ENCODE data around the gene PTPRCAP. TPM values are rescaled to one million over a fixed set of nuclear protein-coding genes. Genes with fewer than 3 reads are reported as not detected.
A peak's percentile ranks its signal among the peaks of the same experiment; 100 is the strongest.

PTPRCAP gene
- total RNA-seq, 1 experiment from 2014 or later: 0.27 TPM

DNA sequence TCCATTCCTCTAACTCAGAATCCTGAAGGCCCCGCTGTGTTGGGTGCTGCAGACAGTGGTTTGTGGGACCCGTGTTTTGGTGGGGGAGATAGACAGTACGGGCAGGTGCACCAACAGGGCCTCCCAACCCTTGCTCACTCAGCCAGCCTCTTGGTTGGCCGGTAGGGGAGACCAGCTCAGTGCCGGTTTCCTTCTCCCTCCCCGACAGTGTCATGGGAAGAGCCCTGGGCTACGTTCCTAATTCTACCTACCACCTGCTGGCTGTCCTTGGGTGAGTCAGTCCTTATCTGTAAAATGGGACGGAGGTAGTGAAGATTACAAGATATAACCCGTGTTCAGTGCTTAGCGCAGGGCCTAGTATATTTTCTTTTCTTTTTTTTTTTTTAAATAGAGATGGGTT lies 25.7 kb upstream of the PTPRCAP start:
- DNase-seq: peak in 1 of 2 experiments; percentile 39
- Mint-ChIP-seq H3K9me3 (ENCODE audit: unreplicated experiment) (no peaks in the 10 kb centered on the region), H3K27ac (ENCODE audit: unreplicated experiment) (no peak overlapping the region), H3K36me3 (ENCODE audit: insufficient read depth, unreplicated experiment) (peaks cover 23% of the 10 kb centered on the region), H3K4me3 (ENCODE audit: unreplicated experiment) (no peak overlapping the region), H3K4me1 (ENCODE audit: low read depth, unreplicated experiment) (peaks cover 16% of the 10 kb centered on the region), H3K27me3 (ENCODE audit: insufficient read depth, unreplicated experiment) (no peaks in the 10 kb centered on the region)
- Histone ChIP-seq H3K36me3 (ENCODE audit: control insufficient read depth, insufficient read depth, low read length) (no peaks in the 10 kb centered on the region), H3K4me1 (peaks cover 21% of the 10 kb centered on the region), H3K27me3 (replicated peaks; ENCODE audit: control insufficient read depth, insufficient read depth, low read length) (no peaks in the 10 kb centered on the region), H3K4me3 (ENCODE audit: low read depth, low read length) (no peak overlapping the region), H3K9me3 (no peaks in the 10 kb centered on the region)
- BruUV-seq (replicated peaks): no TSS peak
- ChIA-PET POLR2A (interaction anchor here (0.5 to 1.0 kb wide), 2 partner anchors 20 to 117 kb away, joined by 3 to 6 read pairs; partner anchors contain the start of gene CORO1B), CTCF (interaction anchor here (0.7 kb wide), 1 partner anchor 74 kb away, joined by 3 read pairs; no protein-coding TSS in a partner anchor)
- TF ChIP-seq, protein P1, sequence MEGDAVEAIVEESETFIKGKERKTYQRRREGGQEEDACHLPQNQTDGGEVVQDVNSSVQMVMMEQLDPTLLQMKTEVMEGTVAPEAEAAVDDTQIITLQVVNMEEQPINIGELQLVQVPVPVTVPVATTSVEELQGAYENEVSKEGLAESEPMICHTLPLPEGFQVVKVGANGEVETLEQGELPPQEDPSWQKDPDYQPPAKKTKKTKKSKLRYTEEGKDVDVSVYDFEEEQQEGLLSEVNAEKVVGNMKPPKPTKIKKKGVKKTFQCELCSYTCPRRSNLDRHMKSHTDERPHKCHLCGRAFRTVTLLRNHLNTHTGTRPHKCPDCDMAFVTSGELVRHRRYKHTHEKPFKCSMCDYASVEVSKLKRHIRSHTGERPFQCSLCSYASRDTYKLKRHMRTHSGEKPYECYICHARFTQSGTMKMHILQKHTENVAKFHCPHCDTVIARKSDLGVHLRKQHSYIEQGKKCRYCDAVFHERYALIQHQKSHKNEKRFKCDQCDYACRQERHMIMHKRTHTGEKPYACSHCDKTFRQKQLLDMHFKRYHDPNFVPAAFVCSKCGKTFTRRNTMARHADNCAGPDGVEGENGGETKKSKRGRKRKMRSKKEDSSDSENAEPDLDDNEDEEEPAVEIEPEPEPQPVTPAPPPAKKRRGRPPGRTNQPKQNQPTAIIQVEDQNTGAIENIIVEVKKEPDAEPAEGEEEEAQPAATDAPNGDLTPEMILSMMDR (IDR thresholded peaks at IDR 0.05; ENCODE audit: insufficient read depth in 1 of 2, low read depth in 1 of 2, low read length in 1 of 2, severe bottlenecking in 1 of 2, unreplicated experiment in 1 of 2): no peak
- intact Hi-C loops (cut with micrococcal nuclease; ENCODE audit: unreplicated experiment): no loop called here

DNA sequence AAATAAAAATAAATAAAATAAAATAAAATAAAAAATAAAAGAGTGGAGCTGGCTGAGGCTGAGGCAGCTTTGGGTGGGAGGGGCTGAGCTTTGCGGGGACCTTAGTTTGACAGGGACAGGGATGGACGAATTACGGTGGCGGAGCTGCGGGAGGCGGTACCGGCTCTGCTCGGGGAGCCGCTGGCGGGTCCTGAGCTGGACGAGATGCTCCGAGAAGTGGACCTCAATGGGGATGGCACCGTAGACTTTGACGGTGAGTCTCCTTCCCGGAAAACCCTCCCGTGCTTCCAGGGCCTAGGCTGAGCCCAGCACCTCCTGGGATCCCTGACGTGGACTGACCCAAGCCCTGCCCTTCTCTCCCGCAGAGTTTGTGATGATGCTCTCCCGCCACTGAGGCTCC lies 20.8 kb upstream of the PTPRCAP start:
- ChIA-PET POLR2A (no interaction called here), CTCF (no interaction called here)
- no peak for DNase-seq
- TF ChIP-seq, protein P1 (IDR thresholded peaks at IDR 0.05; ENCODE audit: insufficient read depth in 1 of 2, low read depth in 1 of 2, low read length in 1 of 2, severe bottlenecking in 1 of 2, unreplicated experiment in 1 of 2): no peak
- Mint-ChIP-seq H3K36me3 (ENCODE audit: insufficient read depth, unreplicated experiment) (peaks cover 7% of the 10 kb centered on the region), H3K4me3 (ENCODE audit: unreplicated experiment) (no peak overlapping the region), H3K27ac (ENCODE audit: unreplicated experiment) (no peak overlapping the region), H3K27me3 (ENCODE audit: insufficient read depth, unreplicated experiment) (no peaks in the 10 kb centered on the region), H3K9me3 (ENCODE audit: unreplicated experiment) (no peaks in the 10 kb centered on the region), H3K4me1 (ENCODE audit: low read depth, unreplicated experiment) (no peaks in the 10 kb centered on the region)
- Histone ChIP-seq H3K9me3 (no peaks in the 10 kb centered on the region), H3K36me3 (ENCODE audit: control insufficient read depth, insufficient read depth, low read length) (no peaks in the 10 kb centered on the region), H3K4me3 (ENCODE audit: low read depth, low read length) (no peak overlapping the region), H3K4me1 (no peaks in the 10 kb centered on the region), H3K27me3 (replicated peaks; ENCODE audit: control insufficient read depth, insufficient read depth, low read length) (no peaks in the 10 kb centered on the region)
- no TSS peak for BruUV-seq (replicated peaks)
- intact Hi-C loops (cut with micrococcal nuclease; ENCODE audit: unreplicated experiment): no loop called here

DNA sequence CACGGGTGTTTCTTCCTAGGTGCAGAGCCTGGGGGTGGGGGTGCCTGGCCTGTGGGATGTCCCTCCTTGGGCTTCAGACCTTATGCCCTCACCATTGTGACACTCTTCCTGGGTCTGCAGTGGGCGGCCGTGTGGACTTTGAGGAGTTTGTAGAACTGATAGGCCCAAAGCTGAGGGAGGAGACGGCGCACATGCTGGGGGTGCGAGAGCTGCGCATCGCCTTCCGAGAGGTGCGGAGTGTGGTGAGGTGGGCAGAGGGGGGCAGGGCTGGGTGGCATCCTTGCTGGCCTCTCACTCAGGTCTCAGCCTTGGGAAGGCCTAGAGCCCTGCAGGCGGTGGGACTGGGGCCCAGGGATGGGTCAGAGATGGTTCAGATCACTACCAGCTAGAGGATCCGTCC lies 20.0 kb upstream of the PTPRCAP start:
- Mint-ChIP-seq H3K36me3 (ENCODE audit: insufficient read depth, unreplicated experiment) (no peaks in the 10 kb centered on the region), H3K4me1 (ENCODE audit: low read depth, unreplicated experiment) (no peaks in the 10 kb centered on the region), H3K9me3 (ENCODE audit: unreplicated experiment) (no peaks in the 10 kb centered on the region), H3K4me3 (ENCODE audit: unreplicated experiment) (no peak overlapping the region), H3K27ac (ENCODE audit: unreplicated experiment) (no peak overlapping the region), H3K27me3 (ENCODE audit: insufficient read depth, unreplicated experiment) (no peaks in the 10 kb centered on the region)
- TF ChIP-seq, protein P1 (IDR thresholded peaks at IDR 0.05; ENCODE audit: insufficient read depth in 1 of 2, low read depth in 1 of 2, low read length in 1 of 2, severe bottlenecking in 1 of 2, unreplicated experiment in 1 of 2): no peak
- intact Hi-C loops (cut with micrococcal nuclease; ENCODE audit: unreplicated experiment): no loop called here
- ChIA-PET CTCF (no interaction called here), POLR2A (no interaction called here)
- Histone ChIP-seq H3K9me3 (no peaks in the 10 kb centered on the region), H3K4me3 (ENCODE audit: low read depth, low read length) (no peak overlapping the region), H3K36me3 (ENCODE audit: control insufficient read depth, insufficient read depth, low read length) (no peaks in the 10 kb centered on the region), H3K4me1 (no peaks in the 10 kb centered on the region), H3K27me3 (replicated peaks; ENCODE audit: control insufficient read depth, insufficient read depth, low read length) (no peaks in the 10 kb centered on the region)
- peak in 1 of 2 experiments; percentile 35 for DNase-seq
- no TSS peak for BruUV-seq (replicated peaks)
